DND-41 (cell line): ENCODE data around the gene DNAJC10.
A peak's percentile ranks its signal among the peaks of the same experiment; 100 is the strongest.

ENCODE experiments used
- CTCF ChIP-seq: IDR thresholded peaks from 2 replicates; pipeline ENCODE4 v1.5.1; 2012; ENCODE audit warnings: borderline replicate concordance, low read length, moderate library complexity, mild to moderate bottlenecking; ENCODE audit not compliant: poor library complexity, severe bottlenecking; ENCODE audit errors: extremely low read depth
- EZH2 ChIP-seq: IDR thresholded peaks from 3 replicates; pipeline ENCODE4 v1.6.1; 2012; ENCODE audit warnings: borderline replicate concordance, low read depth, mild to moderate bottlenecking, moderate library complexity, low read length, inconsistent platforms; ENCODE audit not compliant: severe bottlenecking

GRCh38 chr2:182763311-182763912, 47.4 kb downstream of the DNAJC10 start:
- TF ChIP-seq CTCF (peak; percentile 47), EZH2 (no peak)
